Airway epithelial cell (primary cell): ENCODE data around the gene FBN2. TPM values are rescaled to one million over a fixed set of nuclear protein-coding genes. Genes with fewer than 3 reads are reported as not detected.

Experiments used
- total RNA-seq: library from RNA; depleted of rRNA; stranded (reverse); fragments of >200 nt; gene quantifications from 2 replicates; pipeline ENCODE4 v1.2.3, GENCODE V29; 2015

The FBN2 gene
- total RNA-seq, result 28.7 and 40.0 TPM in 2 replicates

DNA sequence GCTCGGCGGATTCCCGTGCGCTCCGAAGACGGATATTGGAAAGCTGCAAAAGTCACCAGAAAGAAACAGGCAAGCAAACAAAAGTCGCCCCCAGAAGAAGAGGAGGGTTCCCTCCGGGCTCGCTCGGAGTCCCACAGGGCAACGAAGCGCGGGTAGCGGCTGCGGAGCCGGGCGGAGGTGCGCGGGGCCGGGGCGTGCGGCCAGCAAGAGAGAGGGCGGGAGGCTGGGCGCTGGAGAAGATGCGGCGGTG, at the start of gene FBN2:
TSS of gene FBN2 (minus strand) at position 246 of the 250 bp plus-strand sequence. CDS start 642 bp downstream, outside the sequence.

